HCT116 (cell line): Measurements from ENCODE around the gene KIRREL3. TPM values are rescaled to one million over a fixed set of nuclear protein-coding genes. Genes with fewer than 3 reads are reported as not detected.

Experiments used
- ATAC-seq: fragments of 200-7000 bp; cut with Tn5 transposase; 2 replicates; pipeline ENCODE4 v1.9.1; 2020; ENCODE audit warnings: mild to moderate bottlenecking, moderate library complexity
- BruUV-seq: library from RNA; stranded (reverse); fragments of 400-500 nt; replicated peaks from 2 replicates; lab custom pipeline; 2021; lab: Mats Ljungman, UMichigan
- CTCF ChIA-PET: fragments of 300-600 bp; sonication (Branson Sonifier 250); formaldehyde crosslinking; loops from one replicate; lab custom pipeline; 2021; ENCODE audit warnings: antibody characterized with exemption; lab: Charles Lee
- POLR2A ChIA-PET: fragments of 300-600, 350-600 bp; sonication (Branson Sonifier 250); formaldehyde crosslinking; loops from one replicate; lab custom pipeline; 2021; ENCODE audit warnings: antibody characterized with exemption; lab: Charles Lee
- RAD21 ChIA-PET, 2 experiments: fragments of 300-600 bp; sonication (Branson Sonifier 250); formaldehyde crosslinking; loops; one replicate each; lab custom pipeline; 2023; ENCODE audit warnings: low total read pairs in 2 of 2; ENCODE audit not compliant: uncharacterized antibody in 2 of 2, unreplicated experiment in 2 of 2, low non-redundant PET in 1 of 2; lab: Charles Lee
- DNase-seq: peaks from one replicate; pipeline ENCODE4 v3.0.0-alpha.2; 2010; ENCODE audit warnings: low read depth, low spot score
- H2AFZ ChIP-seq: fragments of 200-600 bp; shearing (Covaris generic), sonication (generic); 2 replicates; pipeline ENCODE4 v1.6.1; 2017; ENCODE audit warnings: low read depth, mixed run types, mixed read lengths, antibody characterized with exemption, low read length; ENCODE audit not compliant: poor library complexity, severe bottlenecking
- H3K27ac ChIP-seq: 2 replicates; pipeline ENCODE4 v1.5.1; 2012; ENCODE audit warnings: low read depth, low read length
- H3K27me3 ChIP-seq: fragments of 200-600 bp; sonication (generic); 2 replicates; pipeline ENCODE4 v1.6.1; 2016; ENCODE audit warnings: mixed run types, low read length, mixed read lengths; ENCODE audit not compliant: insufficient read depth
- H3K36me3 ChIP-seq, 2 experiments: fragments of 200-500 bp in 1 of 2; fragments of 200-600 bp in 1 of 2; sonication (Bioruptor generic) in 1 of 2; sonication (generic) in 1 of 2; 2 replicates each; pipeline versions ENCODE4 v1.5.1 to v1.6.1; 2014 to 2016; ENCODE audit warnings: low read length in 2 of 2, inconsistent platforms in 1 of 2, mixed read lengths in 1 of 2, mixed run types in 1 of 2; ENCODE audit not compliant: insufficient read depth in 2 of 2, control insufficient read depth in 1 of 2
- H3K4me1 ChIP-seq, 2 experiments: fragments of 200-600 bp in 1 of 2; sonication (generic) in 1 of 2; 2 replicates each; pipeline versions ENCODE4 v1.5.1 to v1.6.1; 2012 to 2017; ENCODE audit warnings: low read length in 2 of 2, inconsistent platforms in 1 of 2, mild to moderate bottlenecking in 1 of 2, mixed read lengths in 1 of 2, mixed run types in 1 of 2, moderate library complexity in 1 of 2; ENCODE audit not compliant: insufficient read depth in 2 of 2, control insufficient read depth in 1 of 2
- H3K4me2 ChIP-seq: fragments of 200-600 bp; sonication (generic); 2 replicates; pipeline ENCODE4 v1.6.1; 2017; ENCODE audit warnings: mixed run types, low read length, mixed read lengths
- H3K4me3 ChIP-seq, 2 experiments: fragments of 200-600 bp in 1 of 2; sonication (generic) in 1 of 2; replicated peaks in 1 of 2; 2 replicates each; pipeline ENCODE4 v1.5.1; 2011 to 2016; ENCODE audit warnings: low read length in 2 of 2, control low read depth in 1 of 2, low read depth in 1 of 2, mild to moderate bottlenecking in 1 of 2, mixed read lengths in 1 of 2, mixed run types in 1 of 2
- H3K79me2 ChIP-seq: fragments of 200-600 bp; sonication (generic); 2 replicates; pipeline ENCODE4 v1.6.1; 2017; ENCODE audit warnings: mild to moderate bottlenecking, mixed run types, low read length, moderate library complexity, mixed read lengths; ENCODE audit not compliant: insufficient read depth
- H3K9ac ChIP-seq: fragments of 200-600 bp; sonication (generic); 2 replicates; pipeline ENCODE4 v1.6.1; 2016; ENCODE audit warnings: low read length, mixed read lengths
- H3K9me2 ChIP-seq: fragments of 200-600 bp; sonication (generic), shearing (Covaris generic); 2 replicates; pipeline ENCODE4 v1.6.1; 2017; ENCODE audit warnings: mixed run types, mild to moderate bottlenecking, moderate library complexity; ENCODE audit not compliant: insufficient read depth
- H3K9me3 ChIP-seq, 2 experiments: fragments of 200-500 bp in 1 of 2; fragments of 200-600 bp in 1 of 2; sonication (Bioruptor generic) in 1 of 2; sonication (generic) in 1 of 2; 2 replicates each; pipeline ENCODE4 v1.6.1; 2014 to 2017; ENCODE audit warnings: low read length in 2 of 2, mixed read lengths in 2 of 2, inconsistent platforms in 1 of 2, low read depth in 1 of 2, mild to moderate bottlenecking in 1 of 2, mixed run types in 1 of 2, moderate library complexity in 1 of 2; ENCODE audit not compliant: control insufficient read depth in 1 of 2, insufficient read depth in 1 of 2
- H4K20me1 ChIP-seq: fragments of 200-600 bp; sonication (generic), shearing (Covaris generic); 2 replicates; pipeline ENCODE4 v1.6.1; 2017; ENCODE audit warnings: mixed run types, mild to moderate bottlenecking, moderate library complexity; ENCODE audit not compliant: insufficient read depth
- ELF1 ChIP-seq: IDR thresholded peaks from 2 replicates; pipeline ENCODE4 v1.6.1; 2012; ENCODE audit warnings: low read depth, borderline replicate concordance
- EZH2 ChIP-seq: fragments of 200-600 bp; sonication (generic); IDR thresholded peaks from 2 replicates; pipeline ENCODE4 v1.6.1; 2017; ENCODE audit warnings: antibody characterized with exemption, mixed run types
- POLR2A ChIP-seq: IDR thresholded peaks from 2 replicates; pipeline ENCODE4 v1.7.0; 2011; ENCODE audit warnings: borderline replicate concordance; ENCODE audit not compliant: insufficient read depth, insufficient read length; ENCODE audit errors: extremely low read depth
- POLR2AphosphoS5 ChIP-seq: IDR thresholded peaks from 2 replicates; pipeline ENCODE4 v1.6.1; 2011; ENCODE audit warnings: mild to moderate bottlenecking, low read depth, low read length, moderate library complexity
- RAD21 ChIP-seq: IDR thresholded peaks from 2 replicates; pipeline ENCODE4 v1.6.1; 2012; ENCODE audit warnings: low read depth, mild to moderate bottlenecking
- SP1 ChIP-seq: IDR thresholded peaks from 2 replicates; pipeline ENCODE4 v1.6.1; 2012; ENCODE audit warnings: low read depth
- YY1 ChIP-seq: IDR thresholded peaks from 2 replicates; pipeline ENCODE4 v1.6.1; 2011; ENCODE audit warnings: low read length, low read depth, moderate library complexity, mild to moderate bottlenecking; ENCODE audit not compliant: insufficient replicate concordance; ENCODE audit errors: extremely low read depth
- intact Hi-C: fragments of 100-400 bp; cut with micrococcal nuclease; formaldehyde crosslinking; loops from 2 replicates; pipeline ENCODE4 v1.10.0; 2022
- total RNA-seq: library from RNA; stranded (reverse); gene quantifications from one replicate; pipeline ENCODE4 v1.2.1, GENCODE V29; 2021; ENCODE audit not compliant: unreplicated experiment
- TF ChIP-seq, protein P1 (sequence below): IDR thresholded peaks from 2 replicates; pipeline ENCODE4 v1.6.1; 2012
- TF ChIP-seq, protein P2 (sequence below), 3 experiments: fragments of 200-600 bp in 1 of 3; sonication (generic) in 1 of 3; IDR thresholded peaks in 2 of 3; conservative IDR thresholded peaks in 1 of 3; 2 replicates each; pipeline ENCODE4 v1.5.1; 2012 to 2017; ENCODE audit warnings: low read depth in 2 of 3, low read length in 2 of 3, antibody characterized with exemption in 1 of 3, borderline replicate concordance in 1 of 3, control low read depth in 1 of 3, mild to moderate bottlenecking in 1 of 3, mixed read lengths in 1 of 3, mixed run types in 1 of 3, moderate library complexity in 1 of 3; ENCODE audit not compliant: insufficient read depth in 1 of 3
- TF ChIP-seq, protein P3 (sequence below): IDR thresholded peaks from 2 replicates; pipeline ENCODE4 v1.6.1; 2012
- TF ChIP-seq, protein P4 (sequence below): IDR thresholded peaks from 2 replicates; pipeline ENCODE4 v1.6.1; 2012; ENCODE audit warnings: low read depth

Gene KIRREL3
- total RNA-seq, 1 experiment from 2014 or later = not detected

DNA sequence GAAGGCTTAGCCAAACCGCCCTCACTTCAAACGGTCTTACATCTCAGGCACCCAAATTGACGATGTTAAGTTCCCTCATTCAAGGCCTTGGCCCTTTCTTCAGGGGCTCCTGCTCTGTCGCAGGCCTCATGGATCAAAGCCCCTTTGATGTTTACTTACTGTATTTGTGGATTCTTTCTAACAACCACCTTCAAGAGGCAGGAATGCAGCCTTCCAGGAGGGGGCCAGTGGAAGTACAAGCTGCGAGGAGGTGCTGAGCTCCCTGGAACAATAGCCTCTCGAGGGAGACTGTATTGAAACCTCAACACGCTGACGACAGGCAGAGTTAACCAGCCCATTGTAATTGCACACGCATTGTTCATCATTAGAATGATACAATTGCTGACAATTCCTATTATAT is 436.0 kb downstream of the KIRREL3 start:
- Histone ChIP-seq H3K27ac (no peak overlapping the region), H3K9ac (no peak overlapping the region), H3K9me3 (no peaks in the 10 kb centered on the region), H3K4me1 (no peaks in the 10 kb centered on the region), H3K27me3 (peaks cover 46% of the 10 kb centered on the region), H3K79me2 (no peaks in the 10 kb centered on the region), H4K20me1 (no peaks in the 10 kb centered on the region), H3K4me2 (no peak overlapping the region), H3K4me3 (no peak overlapping the region), H3K36me3 (no peaks in the 10 kb centered on the region), H3K9me2 (no peaks in the 10 kb centered on the region), H2AFZ (no peak overlapping the region)
- TF ChIP-seq, protein P1, sequence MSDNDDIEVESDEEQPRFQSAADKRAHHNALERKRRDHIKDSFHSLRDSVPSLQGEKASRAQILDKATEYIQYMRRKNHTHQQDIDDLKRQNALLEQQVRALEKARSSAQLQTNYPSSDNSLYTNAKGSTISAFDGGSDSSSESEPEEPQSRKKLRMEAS = no peak
- TF ChIP-seq POLR2A (no peak), POLR2AphosphoS5 (no peak), YY1 (no peak), EZH2 (no peak), ELF1 (no peak), SP1 (no peak), RAD21 (no peak)
- TF ChIP-seq, protein P2, sequence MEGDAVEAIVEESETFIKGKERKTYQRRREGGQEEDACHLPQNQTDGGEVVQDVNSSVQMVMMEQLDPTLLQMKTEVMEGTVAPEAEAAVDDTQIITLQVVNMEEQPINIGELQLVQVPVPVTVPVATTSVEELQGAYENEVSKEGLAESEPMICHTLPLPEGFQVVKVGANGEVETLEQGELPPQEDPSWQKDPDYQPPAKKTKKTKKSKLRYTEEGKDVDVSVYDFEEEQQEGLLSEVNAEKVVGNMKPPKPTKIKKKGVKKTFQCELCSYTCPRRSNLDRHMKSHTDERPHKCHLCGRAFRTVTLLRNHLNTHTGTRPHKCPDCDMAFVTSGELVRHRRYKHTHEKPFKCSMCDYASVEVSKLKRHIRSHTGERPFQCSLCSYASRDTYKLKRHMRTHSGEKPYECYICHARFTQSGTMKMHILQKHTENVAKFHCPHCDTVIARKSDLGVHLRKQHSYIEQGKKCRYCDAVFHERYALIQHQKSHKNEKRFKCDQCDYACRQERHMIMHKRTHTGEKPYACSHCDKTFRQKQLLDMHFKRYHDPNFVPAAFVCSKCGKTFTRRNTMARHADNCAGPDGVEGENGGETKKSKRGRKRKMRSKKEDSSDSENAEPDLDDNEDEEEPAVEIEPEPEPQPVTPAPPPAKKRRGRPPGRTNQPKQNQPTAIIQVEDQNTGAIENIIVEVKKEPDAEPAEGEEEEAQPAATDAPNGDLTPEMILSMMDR (IDR thresholded peaks at IDR 0.05 in 2 of 3, conservative IDR thresholded peaks at IDR 0.05 in 1 of 3; ENCODE audit: borderline replicate concordance in 1 of 3, insufficient read depth in 1 of 3, low read depth in 2 of 3, low read length in 2 of 3) = no peak
- TF ChIP-seq, protein P3, sequence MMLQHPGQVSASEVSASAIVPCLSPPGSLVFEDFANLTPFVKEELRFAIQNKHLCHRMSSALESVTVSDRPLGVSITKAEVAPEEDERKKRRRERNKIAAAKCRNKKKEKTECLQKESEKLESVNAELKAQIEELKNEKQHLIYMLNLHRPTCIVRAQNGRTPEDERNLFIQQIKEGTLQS = no peak
- TF ChIP-seq, protein P4, sequence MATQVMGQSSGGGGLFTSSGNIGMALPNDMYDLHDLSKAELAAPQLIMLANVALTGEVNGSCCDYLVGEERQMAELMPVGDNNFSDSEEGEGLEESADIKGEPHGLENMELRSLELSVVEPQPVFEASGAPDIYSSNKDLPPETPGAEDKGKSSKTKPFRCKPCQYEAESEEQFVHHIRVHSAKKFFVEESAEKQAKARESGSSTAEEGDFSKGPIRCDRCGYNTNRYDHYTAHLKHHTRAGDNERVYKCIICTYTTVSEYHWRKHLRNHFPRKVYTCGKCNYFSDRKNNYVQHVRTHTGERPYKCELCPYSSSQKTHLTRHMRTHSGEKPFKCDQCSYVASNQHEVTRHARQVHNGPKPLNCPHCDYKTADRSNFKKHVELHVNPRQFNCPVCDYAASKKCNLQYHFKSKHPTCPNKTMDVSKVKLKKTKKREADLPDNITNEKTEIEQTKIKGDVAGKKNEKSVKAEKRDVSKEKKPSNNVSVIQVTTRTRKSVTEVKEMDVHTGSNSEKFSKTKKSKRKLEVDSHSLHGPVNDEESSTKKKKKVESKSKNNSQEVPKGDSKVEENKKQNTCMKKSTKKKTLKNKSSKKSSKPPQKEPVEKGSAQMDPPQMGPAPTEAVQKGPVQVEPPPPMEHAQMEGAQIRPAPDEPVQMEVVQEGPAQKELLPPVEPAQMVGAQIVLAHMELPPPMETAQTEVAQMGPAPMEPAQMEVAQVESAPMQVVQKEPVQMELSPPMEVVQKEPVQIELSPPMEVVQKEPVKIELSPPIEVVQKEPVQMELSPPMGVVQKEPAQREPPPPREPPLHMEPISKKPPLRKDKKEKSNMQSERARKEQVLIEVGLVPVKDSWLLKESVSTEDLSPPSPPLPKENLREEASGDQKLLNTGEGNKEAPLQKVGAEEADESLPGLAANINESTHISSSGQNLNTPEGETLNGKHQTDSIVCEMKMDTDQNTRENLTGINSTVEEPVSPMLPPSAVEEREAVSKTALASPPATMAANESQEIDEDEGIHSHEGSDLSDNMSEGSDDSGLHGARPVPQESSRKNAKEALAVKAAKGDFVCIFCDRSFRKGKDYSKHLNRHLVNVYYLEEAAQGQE = no peak
- intact Hi-C loops = no loop called here
- ChIA-PET POLR2A (no interaction called here), RAD21 (no interaction called here), CTCF (no interaction called here)
- DNase-seq (no peak), ATAC-seq (no peak)
- no TSS peak for BruUV-seq
